IMR-90 (cell line): Measurements from ENCODE around the gene CCSER1.

Source experiments
- BHLHE40 ChIP-seq: fragments of 150-350 bp; IDR thresholded peaks from 2 replicates; pipeline ENCODE4 v1.6.1; 2016; ENCODE audit warnings: mild to moderate bottlenecking, low read depth, low read length
- CEBPB ChIP-seq: IDR thresholded peaks from 2 replicates; pipeline ENCODE4 v1.6.1; 2012; ENCODE audit warnings: low read depth, low read length, improper control_type of control experiment
- CHD1 ChIP-seq: IDR thresholded peaks from 2 replicates; pipeline ENCODE4 v1.6.1; 2012; ENCODE audit warnings: low read depth, low read length, improper control_type of control experiment
- FOS ChIP-seq: fragments of 150-350 bp; IDR thresholded peaks from 2 replicates; pipeline ENCODE4 v1.6.1; 2016; ENCODE audit warnings: low read depth, low read length
- MAFK ChIP-seq: IDR thresholded peaks from 2 replicates; pipeline ENCODE4 v1.6.1; 2012; ENCODE audit warnings: low read depth, low read length, improper control_type of control experiment
- MAZ ChIP-seq: IDR thresholded peaks from 2 replicates; pipeline ENCODE4 v1.6.1; 2012; ENCODE audit warnings: low read depth, mild to moderate bottlenecking, low read length, improper control_type of control experiment, moderate library complexity, borderline replicate concordance
- MXI1 ChIP-seq: IDR thresholded peaks from 2 replicates; pipeline ENCODE4 v1.6.1; 2012; ENCODE audit warnings: low read depth, mild to moderate bottlenecking, low read length, moderate library complexity, borderline replicate concordance
- NFE2L2 ChIP-seq: fragments of 150-350 bp; IDR thresholded peaks from 2 replicates; pipeline ENCODE4 v1.6.1; 2016; ENCODE audit warnings: low read depth, mild to moderate bottlenecking, low read length
- POLR2A ChIP-seq: IDR thresholded peaks from 2 replicates; pipeline ENCODE4 v1.6.1; 2012; ENCODE audit warnings: mild to moderate bottlenecking, low read depth, low read length
- RAD21 ChIP-seq: IDR thresholded peaks from 2 replicates; pipeline ENCODE4 v1.6.1; 2012; ENCODE audit warnings: low read length, improper control_type of control experiment
- RCOR1 ChIP-seq: IDR thresholded peaks from 2 replicates; pipeline ENCODE4 v1.6.1; 2012; ENCODE audit warnings: mild to moderate bottlenecking, low read length, improper control_type of control experiment; ENCODE audit not compliant: insufficient replicate concordance
- SMC3 ChIP-seq: fragments of 150-350 bp; IDR thresholded peaks from 2 replicates; pipeline ENCODE4 v1.6.1; 2016; ENCODE audit warnings: low read depth, mild to moderate bottlenecking, antibody characterized with exemption, low read length, moderate library complexity
- TF ChIP-seq, protein P1 (sequence below): conservative IDR thresholded peaks from 2 replicates; pipeline ENCODE4 v1.5.1; 2012; ENCODE audit warnings: mild to moderate bottlenecking, low read depth, low read length, improper control_type of control experiment
- TF ChIP-seq, protein P2 (sequence below): fragments of 150-350 bp; IDR thresholded peaks from 2 replicates; pipeline ENCODE4 v1.6.1; 2017; ENCODE audit warnings: mild to moderate bottlenecking, antibody characterized with exemption, low read length, low read depth

- TF ChIP-seq, protein P1, sequence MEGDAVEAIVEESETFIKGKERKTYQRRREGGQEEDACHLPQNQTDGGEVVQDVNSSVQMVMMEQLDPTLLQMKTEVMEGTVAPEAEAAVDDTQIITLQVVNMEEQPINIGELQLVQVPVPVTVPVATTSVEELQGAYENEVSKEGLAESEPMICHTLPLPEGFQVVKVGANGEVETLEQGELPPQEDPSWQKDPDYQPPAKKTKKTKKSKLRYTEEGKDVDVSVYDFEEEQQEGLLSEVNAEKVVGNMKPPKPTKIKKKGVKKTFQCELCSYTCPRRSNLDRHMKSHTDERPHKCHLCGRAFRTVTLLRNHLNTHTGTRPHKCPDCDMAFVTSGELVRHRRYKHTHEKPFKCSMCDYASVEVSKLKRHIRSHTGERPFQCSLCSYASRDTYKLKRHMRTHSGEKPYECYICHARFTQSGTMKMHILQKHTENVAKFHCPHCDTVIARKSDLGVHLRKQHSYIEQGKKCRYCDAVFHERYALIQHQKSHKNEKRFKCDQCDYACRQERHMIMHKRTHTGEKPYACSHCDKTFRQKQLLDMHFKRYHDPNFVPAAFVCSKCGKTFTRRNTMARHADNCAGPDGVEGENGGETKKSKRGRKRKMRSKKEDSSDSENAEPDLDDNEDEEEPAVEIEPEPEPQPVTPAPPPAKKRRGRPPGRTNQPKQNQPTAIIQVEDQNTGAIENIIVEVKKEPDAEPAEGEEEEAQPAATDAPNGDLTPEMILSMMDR, result no peak
- TF ChIP-seq RAD21 (no peak), CEBPB (no peak), POLR2A (no peak), MXI1 (no peak), FOS (no peak), SMC3 (no peak), BHLHE40 (no peak), RCOR1 (no peak), CHD1 (no peak), MAZ (no peak), NFE2L2 (no peak), MAFK (peak; percentile 75)
- TF ChIP-seq, protein P2, sequence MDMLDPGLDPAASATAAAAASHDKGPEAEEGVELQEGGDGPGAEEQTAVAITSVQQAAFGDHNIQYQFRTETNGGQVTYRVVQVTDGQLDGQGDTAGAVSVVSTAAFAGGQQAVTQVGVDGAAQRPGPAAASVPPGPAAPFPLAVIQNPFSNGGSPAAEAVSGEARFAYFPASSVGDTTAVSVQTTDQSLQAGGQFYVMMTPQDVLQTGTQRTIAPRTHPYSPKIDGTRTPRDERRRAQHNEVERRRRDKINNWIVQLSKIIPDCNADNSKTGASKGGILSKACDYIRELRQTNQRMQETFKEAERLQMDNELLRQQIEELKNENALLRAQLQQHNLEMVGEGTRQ, result no peak
Measured at GRCh38 chr4:90198086-90198847, 71.1 kb downstream of the CCSER1 start.
